Erythroblast (primary cell): Measurements from ENCODE around the gene BOC.

Experiments
- DNase-seq, 2 experiments: peaks; one replicate each; lab custom pipeline; 2025; lab: John Stamatoyannopoulos, UW
- GATA1 ChIP-seq: IDR thresholded peaks from 2 replicates; pipeline ENCODE4 v1.6.1; 2011; ENCODE audit warnings: low read depth, mild to moderate bottlenecking, control low read depth, low read length, moderate library complexity
- POLR2A ChIP-seq: IDR thresholded peaks from 2 replicates; pipeline ENCODE4 v1.6.1; 2011; ENCODE audit warnings: mild to moderate bottlenecking, low read length

The BOC gene

DNA sequence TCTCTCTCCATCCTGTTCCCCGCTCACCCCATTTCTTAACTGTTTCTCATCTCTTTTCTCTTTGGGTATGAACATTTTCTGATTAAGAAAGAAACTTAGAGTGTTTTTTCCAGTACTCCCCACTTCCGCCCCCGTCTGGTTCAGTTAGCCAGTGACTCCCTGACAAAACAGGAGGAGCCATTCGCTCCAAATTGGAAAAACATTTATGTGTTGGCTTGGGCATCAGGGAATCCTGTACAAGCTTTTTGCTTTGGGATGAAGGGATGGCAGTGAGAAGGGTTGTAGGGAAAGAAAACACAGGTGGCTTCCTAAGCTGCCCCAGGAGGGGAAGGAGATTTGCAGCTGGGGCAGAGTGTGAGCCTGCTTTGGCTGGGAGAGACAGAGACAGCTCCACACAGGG lies 47.0 kb downstream of the BOC start:
- TF ChIP-seq POLR2A (no peak), GATA1 (no peak)

DNA sequence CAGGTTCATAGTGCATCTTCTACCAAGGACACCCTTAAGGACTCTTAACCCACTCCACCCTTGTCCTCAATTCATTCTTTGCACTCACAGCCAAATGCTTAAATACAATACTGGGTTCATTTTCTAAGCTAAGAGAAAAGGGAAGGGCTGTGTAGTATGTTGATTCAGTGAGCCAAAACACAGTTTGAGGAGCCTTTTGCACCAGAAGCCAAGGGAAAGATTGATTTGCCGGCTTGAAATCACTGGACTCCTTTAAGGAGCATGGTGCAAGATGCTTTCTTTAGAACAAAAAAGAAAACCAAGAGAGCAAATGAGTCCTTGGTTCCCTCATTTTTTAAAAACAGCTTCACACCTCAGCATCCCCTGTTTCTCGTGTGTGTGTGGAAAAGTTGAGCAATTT lies 47.8 kb downstream of the BOC start:
- no peak for DNase-seq
- TF ChIP-seq POLR2A (no peak), GATA1 (no peak)

More for the DNA sequence above, 47.0 kb downstream of the BOC start:
- no peak for DNase-seq

DNA sequence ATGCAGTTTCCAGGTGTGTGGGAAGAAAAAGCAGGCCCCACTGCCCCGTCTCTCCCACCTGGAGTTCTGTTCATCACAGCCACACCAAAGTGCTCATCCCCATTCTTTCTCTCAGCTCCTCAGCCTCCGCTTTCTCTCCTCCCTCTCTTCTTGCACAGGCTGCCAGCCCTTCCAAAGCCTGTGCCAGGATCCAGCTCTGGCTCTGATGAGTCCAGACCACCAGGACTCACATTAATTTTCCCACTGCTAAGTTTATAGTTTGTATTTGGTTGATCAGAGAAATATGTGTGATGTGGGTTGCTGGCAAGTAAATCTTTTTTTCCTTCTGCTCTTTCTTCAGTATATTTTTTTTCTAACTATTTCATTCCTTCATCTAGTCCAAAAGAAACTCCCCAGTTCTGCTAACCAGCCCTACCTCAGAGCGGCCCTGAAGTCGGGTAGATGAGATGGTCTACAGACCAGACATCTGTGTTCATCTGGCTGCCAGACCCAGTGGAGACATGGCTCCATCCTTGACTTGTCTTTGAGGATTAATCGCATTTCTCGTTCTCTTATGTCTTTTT lies 49.8 kb downstream of the BOC start:
- no peak for TF ChIP-seq GATA1
- no peak for TF ChIP-seq POLR2A

DNA sequence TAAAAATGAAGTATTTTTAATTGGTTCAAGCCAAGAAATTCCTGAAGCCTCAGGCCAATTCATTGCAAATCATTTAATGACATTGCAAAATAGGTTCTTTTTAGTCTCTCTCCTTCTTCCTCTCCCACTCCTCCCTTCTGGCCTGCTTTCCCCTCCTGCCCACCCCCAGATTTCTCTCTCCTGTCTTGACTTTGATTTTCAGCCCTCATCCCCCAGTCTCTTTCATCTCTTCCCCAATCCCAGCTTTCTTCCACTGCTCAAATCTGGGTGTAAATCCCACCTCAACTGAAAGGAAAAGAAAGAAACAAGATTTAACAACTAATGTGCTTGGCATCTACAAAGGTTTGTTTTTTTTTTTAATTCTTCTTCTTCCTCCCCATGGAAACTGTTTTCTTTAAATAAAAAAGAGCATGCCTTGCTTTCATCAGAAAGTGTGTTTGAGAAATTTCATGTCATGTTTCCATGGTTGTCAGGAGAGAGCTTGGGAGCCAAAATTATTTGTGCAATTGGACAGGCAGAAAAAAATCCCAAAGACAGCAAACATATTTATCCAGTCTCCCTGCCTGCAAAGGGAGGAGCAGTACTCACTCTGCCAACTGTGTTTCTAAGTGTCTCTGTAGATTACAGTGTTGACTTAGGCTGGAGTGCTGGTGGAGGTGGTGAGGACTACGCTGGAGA lies 50.4 kb downstream of the BOC start:
- no peak for DNase-seq
- TF ChIP-seq GATA1 (no peak), POLR2A (no peak)

More for the DNA sequence above, 49.8 kb downstream of the BOC start:
- DNase-seq: no peak

DNA sequence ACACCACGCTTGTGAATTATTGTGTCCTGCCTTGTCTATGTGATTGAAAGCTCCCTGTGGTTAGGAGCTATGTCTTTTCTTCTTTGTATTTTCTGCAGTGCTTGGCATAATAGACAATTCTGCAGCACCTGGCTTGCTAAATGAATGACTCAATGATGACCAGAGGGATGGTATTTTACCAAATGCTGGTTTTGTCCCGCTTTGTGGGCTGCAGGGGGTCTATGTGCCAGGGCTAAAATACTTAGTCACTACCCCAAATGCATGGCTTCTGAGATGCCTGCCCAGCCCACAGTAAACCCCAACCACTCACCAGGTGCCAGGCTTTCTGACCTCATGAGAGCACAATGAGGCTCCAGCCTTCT lies 50.9 kb downstream of the BOC start:
- no peak for TF ChIP-seq GATA1
- TF ChIP-seq POLR2A: no peak
- no peak for DNase-seq

DNA sequence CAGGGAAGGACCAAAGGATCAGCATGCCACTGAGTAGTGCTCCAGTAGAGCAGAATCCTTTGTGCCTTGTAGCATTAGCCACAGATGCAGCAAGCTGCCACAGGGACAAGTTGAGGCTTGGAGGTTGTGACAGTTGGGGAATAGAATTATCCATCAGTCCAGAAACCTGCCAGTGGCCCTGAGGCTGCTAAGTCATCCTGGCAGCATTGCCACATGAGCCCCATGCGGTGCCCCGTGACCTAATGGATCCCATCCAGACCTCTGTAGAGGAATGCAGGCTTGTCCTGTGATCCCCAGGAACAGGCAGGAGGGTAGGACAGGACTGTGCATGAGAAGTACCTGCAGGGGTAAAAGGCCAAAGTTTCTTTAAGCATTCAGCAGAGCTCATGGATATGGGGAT lies 51.7 kb downstream of the BOC start:
- TF ChIP-seq GATA1 (no peak), POLR2A (no peak)
- no peak for DNase-seq

DNA sequence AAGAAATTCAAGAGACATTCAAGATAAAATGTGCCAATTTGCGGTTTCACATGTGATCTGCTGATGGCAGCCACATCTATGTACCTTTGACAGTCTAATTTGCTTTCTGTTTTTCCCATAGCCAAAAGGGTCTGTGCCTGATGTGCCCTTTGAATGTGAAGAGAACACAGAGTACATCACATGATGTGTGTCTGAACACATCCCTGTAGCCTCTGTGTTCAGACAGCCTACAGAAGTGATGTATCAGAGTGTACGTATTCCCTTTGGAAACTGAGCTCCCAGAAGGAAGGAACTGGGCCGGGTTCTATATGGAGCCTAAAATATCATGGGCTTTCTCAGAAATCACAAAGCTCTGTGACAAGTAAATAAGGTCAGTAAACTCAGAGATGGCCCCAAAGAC lies 52.4 kb downstream of the BOC start:
- TF ChIP-seq GATA1 (no peak), POLR2A (no peak)
- DNase-seq: no peak

DNA sequence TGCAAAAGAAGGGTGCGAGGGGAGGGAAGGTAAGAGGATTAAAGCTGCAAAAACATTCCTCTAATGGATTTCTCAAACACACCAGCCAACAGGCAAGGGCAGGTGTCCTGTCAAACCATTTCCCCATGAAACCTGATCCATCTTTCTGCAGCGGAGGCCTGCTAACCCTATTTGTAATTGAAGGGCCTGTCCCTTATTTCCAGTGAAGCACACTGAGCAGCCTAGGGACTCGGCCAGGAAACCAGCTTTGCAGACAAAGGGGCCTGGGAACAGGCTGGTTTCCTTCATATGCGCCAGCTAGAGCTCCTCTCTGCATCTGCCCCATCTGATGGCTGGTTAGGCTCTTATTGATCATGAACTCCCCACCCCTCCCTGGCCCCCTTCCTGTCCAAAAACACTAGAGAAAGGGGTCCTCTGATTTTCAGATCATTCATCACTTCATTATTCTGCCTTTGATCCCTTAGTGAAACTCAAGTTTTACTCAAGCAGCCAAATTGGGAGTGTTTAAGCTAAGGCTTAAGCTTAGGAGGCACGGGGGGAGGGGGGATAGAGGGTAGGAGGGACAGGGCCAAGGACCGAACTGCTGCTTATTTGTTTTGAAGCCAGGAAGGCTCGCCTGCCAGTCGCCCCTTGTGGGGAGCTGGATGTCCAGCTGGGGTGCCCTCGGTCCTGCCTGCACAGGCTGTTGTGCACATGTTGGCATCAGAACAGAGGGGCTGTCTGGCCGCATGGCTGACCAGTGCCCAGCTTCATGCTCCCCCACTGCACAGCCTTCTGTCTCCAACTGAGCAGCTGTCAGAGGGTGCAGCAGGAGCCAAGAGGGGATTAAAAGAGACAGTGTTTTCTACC lies 53.1 kb downstream of the BOC start:
- DNase-seq: no peak
- TF ChIP-seq GATA1: no peak
- TF ChIP-seq POLR2A: no peak

DNA sequence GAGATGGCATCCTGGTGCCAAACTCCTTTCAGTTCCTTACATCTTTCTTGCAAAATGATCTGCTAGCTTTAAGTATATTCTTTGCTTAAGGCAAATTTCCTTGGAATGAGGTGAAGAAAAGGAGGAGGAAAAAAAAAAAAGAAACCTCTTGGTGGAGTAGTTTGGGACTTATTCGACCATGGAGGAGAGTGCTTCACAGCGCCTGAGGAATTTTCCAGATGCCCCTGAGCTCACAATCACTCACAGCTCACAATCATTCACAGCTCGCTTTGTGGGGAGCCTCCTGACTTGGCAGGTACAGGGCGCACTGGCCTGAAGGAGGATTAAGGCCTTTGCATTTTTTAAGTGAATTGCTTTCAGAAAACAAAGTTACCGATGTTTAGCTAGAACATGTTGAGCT lies 53.9 kb downstream of the BOC start:
- TF ChIP-seq POLR2A (no peak), GATA1 (no peak)
- DNase-seq: no peak

DNA sequence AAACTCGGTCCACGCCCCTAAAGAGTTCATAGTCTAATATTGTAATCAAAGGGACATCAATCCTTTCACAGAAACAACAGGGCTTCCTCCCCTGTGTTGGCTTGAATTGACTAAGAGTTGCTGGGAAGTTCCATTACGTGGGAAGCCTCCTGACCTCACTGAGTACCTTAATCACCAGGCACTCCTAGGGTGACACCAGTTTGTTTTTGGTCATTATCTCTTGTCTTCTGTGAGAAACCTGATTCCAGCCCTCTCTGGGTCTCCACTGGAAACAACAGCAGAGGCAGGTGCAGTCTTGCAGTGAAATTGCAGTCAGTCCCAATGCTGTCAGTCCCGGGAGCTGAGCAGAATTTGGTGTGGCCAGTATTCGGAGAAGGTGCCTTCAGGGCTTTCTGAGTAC lies 55.4 kb downstream of the BOC start:
- no peak for TF ChIP-seq POLR2A
- TF ChIP-seq GATA1: no peak
- no peak for DNase-seq

DNA sequence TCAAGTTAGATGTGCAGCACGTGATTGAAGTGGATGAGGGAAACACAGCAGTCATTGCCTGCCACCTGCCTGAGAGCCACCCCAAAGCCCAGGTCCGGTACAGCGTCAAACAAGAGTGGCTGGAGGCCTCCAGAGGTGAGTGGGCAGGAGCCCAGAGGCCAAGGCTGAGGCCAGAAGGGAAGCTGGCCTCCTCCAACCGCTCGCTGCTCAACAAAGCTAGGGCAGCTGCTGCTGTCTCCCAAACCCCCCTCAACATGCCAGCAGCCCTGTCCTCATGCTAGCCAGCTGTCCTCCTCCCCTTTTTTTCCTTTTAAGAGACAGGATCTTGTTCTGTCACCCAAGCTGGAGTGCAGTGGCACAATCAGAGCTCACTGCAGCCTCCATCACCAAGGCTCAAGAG lies 57.0 kb downstream of the BOC start:
- DNase-seq: no peak
- TF ChIP-seq GATA1 (no peak), POLR2A (no peak)

DNA sequence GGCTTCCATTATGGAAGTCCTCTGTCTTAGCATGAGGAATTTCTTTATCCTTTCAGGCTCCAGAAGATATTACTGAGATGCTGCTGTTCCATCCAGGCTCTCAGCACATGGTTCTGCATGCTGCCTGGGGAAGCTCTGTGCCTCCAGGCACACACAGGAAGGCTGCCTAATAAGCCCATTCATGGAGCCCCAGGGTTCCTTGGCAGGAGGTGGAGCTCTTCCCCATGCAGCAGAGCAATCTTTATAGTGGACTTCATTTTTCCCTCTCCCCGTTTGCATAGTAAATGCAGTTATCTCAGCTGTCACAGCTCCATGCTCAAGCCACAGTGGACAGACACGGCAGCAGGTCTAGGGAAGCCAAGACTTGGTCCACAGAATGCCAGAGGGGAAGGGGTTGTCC lies 57.6 kb downstream of the BOC start:
- DNase-seq: no peak
- no peak for TF ChIP-seq GATA1
- TF ChIP-seq POLR2A: no peak

DNA sequence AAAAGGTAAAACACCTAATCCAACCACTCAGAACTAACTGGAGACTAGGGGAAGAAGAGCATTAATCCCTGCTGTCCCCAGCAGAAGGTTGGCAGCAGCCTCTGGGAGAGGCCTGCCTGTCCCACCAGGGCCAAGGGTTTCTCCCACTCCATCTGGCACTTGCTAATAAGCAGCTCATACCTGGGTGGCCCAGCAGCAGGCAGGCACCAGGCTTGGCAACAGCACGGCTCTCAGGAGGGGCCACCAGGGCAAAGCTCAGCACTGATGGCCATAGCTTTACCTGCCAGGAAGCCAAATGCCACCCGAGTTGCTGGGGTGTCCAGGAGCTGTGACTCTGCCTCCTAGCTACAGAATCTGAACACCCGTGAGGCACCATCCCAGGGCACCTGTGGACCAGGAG lies 58.3 kb downstream of the BOC start:
- no peak for DNase-seq
- TF ChIP-seq POLR2A: no peak
- no peak for TF ChIP-seq GATA1

DNA sequence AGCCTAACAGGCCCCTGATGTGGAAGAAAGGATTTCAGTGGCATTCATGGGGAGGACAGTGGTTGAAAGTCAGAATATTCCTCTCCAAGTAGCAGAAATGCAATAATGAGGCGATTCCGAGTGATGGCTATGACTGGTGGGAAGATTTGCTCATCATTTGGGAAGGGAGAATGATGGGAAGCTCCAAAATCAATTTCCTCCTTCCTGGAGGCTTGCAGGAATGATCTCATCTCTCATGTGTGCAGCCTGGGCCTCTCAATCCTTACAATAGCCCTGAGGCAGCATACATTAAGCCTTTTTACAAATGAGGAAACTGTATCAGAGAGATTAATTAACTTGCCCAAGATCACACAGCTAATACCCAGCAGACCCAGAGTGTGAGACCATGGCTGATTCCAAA lies 58.7 kb downstream of the BOC start:
- DNase-seq: no peak
- TF ChIP-seq GATA1 (no peak), POLR2A (no peak)

DNA sequence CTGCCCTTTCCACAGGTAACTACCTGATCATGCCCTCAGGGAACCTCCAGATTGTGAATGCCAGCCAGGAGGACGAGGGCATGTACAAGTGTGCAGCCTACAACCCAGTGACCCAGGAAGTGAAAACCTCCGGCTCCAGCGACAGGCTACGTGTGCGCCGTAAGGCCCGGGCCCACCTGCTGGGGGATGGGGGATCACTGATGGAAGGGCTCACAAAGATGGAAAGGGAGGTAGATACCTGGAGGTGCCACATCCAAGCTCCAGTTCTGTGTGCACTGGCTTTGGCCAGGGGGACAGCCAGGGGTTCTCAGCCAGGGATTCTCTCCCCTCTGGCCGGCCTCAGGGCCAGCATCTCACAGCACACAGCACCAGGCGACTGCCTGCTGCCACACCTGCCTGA lies 59.4 kb downstream of the BOC start:
- DNase-seq: no peak
- TF ChIP-seq GATA1 (no peak), POLR2A (no peak)
